Muscle of leg (tissue), 11 donors: ENCODE measurements around the gene OLA1. TPM values are rescaled to one million over a fixed set of nuclear protein-coding genes. Genes with fewer than 3 reads are reported as not detected.

Source experiments
- DNase-seq: peaks from one replicate; pipeline ENCODE4 v3.0.0; 2013
- H3K27ac ChIP-seq: one replicate; pipeline ENCODE4 v1.5.1; 2013; ENCODE audit warnings: mild to moderate bottlenecking, low read length, control low read depth
- H3K27me3 ChIP-seq: one replicate; pipeline ENCODE4 v1.6.1; 2013; ENCODE audit warnings: low read length; ENCODE audit not compliant: control insufficient read depth, insufficient read depth
- H3K36me3 ChIP-seq: one replicate; pipeline ENCODE4 v1.6.1; 2013; ENCODE audit warnings: low read length; ENCODE audit not compliant: control insufficient read depth, insufficient read depth
- H3K4me1 ChIP-seq: one replicate; pipeline ENCODE4 v1.6.1; 2013; ENCODE audit warnings: low read length; ENCODE audit not compliant: control insufficient read depth, insufficient read depth
- H3K4me3 ChIP-seq: one replicate; pipeline ENCODE4 v1.5.1; 2013; ENCODE audit warnings: low read length, control low read depth
- H3K9me3 ChIP-seq: replicated peaks from 2 replicates; pipeline ENCODE4 v1.6.1; 2013; ENCODE audit warnings: low read depth, low read length; ENCODE audit not compliant: control insufficient read depth
- WGBS: methylation state at CpG from one replicate; pipeline ENCODE4 v1.1.5; 2013; ENCODE audit warnings: missing lambda C conversion rate; ENCODE audit not compliant: insufficient coverage; 5-methylcytosine and 5-hydroxymethylcytosine counted together
- polyA plus RNA-seq, 8 donors: library from polyadenylated mRNA; unstranded; fragments of 120-200 nt; gene quantifications; one replicate each; pipeline versions ENCODE4 v1.2.1 to v1.2.3, GENCODE V29; 2013; ENCODE audit warnings: inconsistent platforms in 1 of 8, low replicate concordance in 1 of 8; ENCODE audit not compliant: insufficient read length in 8 of 8, insufficient read depth in 1 of 8
- total RNA-seq: library from RNA; stranded (reverse); fragments of 120-200 nt; gene quantifications from one replicate; pipeline ENCODE4 v1.2.4, GENCODE V29; 2013

The OLA1 gene
- total and polyA plus RNA-seq, 9 donors: 123 to 227 (median 186) TPM

- WGBS: no CpG with 5 or more reads among the region's 1 CpG
- H3K9me3 ChIP-seq: no peaks in the 10 kb centered on the region
- H3K27ac ChIP-seq: no peak overlapping the region
- no peak for DNase-seq
- H3K4me3 ChIP-seq: no peak overlapping the region
- H3K27me3 ChIP-seq: no peaks in the 10 kb centered on the region
- H3K4me1 ChIP-seq: no peaks in the 10 kb centered on the region
- no peaks in the 10 kb centered on the region for H3K36me3 ChIP-seq
Observed at GRCh38 chr2:174184915-174185314, 63.4 kb downstream of the OLA1 start.

DNA sequence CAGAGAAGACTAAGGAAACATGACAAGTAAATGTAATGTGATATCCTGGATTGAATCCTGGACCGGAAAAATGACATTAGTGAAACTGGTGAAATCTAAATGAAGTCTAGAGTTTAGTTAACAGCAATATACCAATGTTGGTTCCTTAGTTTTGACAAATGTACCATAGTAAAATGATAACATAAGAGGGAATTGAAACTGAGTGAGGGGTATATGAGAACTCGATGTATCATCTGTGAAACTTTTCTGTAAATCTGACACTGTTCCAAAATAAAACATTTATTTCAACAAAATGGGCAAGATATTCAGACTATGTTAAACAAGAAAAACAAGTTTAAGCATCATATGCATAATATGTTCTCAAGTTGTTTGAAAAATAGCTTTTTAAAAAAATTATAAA, 63.8 kb downstream of the OLA1 start:
- Histone ChIP-seq H3K9me3 (no peaks in the 10 kb centered on the region), H3K4me3 (no peak overlapping the region), H3K4me1 (no peaks in the 10 kb centered on the region), H3K36me3 (no peaks in the 10 kb centered on the region), H3K27ac (no peak overlapping the region), H3K27me3 (no peaks in the 10 kb centered on the region)
- DNase-seq: no peak
- 67% methylated on average over 1 of the region's 2 CpGs for WGBS

GRCh38 chr2:174183076-174183475, 65.3 kb downstream of the OLA1 start:
- Histone ChIP-seq H3K27me3 (no peaks in the 10 kb centered on the region), H3K27ac (no peak overlapping the region), H3K4me1 (no peaks in the 10 kb centered on the region), H3K36me3 (no peaks in the 10 kb centered on the region), H3K9me3 (no peaks in the 10 kb centered on the region), H3K4me3 (no peak overlapping the region)
- 40% methylated on average over 1 of the region's 1 CpG for WGBS
- DNase-seq: peak; percentile 8

DNA sequence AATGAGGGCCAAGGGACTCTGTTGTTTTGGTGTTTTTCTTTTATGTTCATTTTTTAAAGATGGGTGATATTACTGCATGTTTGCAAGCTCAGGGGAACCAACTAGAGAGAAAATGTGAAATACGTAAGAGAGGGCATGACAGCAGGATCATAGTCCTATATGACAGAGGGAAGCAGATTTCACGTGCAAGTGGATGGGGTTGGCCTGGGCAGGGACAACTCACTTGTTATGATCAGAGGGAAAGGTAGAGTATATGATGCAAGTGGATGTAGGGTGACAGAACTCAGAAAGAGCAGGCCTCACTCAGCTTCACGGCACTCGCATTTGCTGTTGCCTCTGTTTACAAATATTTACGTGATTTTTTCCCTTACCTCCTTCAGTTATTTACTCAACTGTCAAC, 67.0 kb downstream of the OLA1 start:
- Histone ChIP-seq H3K27ac (no peak overlapping the region), H3K4me3 (no peak overlapping the region), H3K27me3 (no peaks in the 10 kb centered on the region), H3K9me3 (no peaks in the 10 kb centered on the region), H3K4me1 (no peaks in the 10 kb centered on the region), H3K36me3 (no peaks in the 10 kb centered on the region)
- WGBS: 94% methylated on average over 5 of the region's 5 CpGs
- no peak for DNase-seq

DNA sequence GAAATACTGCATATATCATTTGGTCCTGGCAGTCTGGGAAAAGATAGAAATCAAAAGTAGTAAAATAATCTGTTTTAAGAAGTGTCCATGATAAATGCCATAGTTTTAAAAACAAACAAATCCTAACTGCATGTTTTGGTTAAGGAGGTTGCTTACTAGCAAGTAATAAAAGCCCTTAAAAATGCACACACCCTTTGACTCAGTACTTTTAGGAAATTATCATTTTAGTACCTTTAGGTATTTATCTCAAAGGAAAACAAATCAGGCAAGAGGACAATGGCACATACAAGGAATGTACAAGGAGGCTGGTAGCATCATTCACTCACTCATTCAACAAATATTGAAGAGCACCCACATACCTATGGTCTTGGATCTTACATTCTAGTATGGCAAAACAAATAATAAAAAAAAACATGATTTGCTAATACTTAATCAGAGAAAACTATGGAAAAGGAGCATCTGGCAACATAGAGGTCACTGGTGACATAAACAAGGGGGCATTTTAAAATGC, 67.6 kb downstream of the OLA1 start:
- Histone ChIP-seq H3K4me1 (no peaks in the 10 kb centered on the region), H3K36me3 (no peaks in the 10 kb centered on the region), H3K27me3 (no peaks in the 10 kb centered on the region), H3K4me3 (no peak overlapping the region), H3K9me3 (no peaks in the 10 kb centered on the region), H3K27ac (no peak overlapping the region)
- no peak for DNase-seq

DNA sequence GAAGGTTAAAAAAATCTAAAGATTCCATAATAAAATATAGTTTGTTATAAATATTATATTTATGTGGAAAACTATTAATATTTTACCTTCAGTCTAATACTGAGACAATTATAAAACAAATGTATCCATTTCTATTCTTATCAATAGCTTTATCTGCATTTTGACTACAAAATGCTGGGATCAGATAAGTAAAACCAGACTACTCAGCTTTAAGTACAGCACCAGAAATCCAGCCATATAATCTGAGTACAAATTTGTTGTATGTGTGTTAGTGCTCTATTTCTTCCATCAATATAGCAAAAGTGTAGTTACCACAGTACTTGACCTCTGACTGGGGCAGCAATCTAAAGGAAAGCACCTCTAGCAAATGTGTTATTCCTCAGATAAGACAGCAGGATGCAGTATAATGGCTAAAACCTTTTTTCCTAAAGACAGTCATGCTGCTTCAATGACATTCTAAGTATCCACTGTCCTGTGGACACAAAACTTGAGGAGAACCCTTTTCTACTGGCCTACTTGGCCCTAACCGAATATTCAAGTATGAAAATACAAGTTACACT, 68.1 kb downstream of the OLA1 start:
- Histone ChIP-seq H3K27me3 (no peaks in the 10 kb centered on the region), H3K4me3 (no peak overlapping the region), H3K4me1 (no peaks in the 10 kb centered on the region), H3K27ac (no peak overlapping the region), H3K9me3 (no peaks in the 10 kb centered on the region), H3K36me3 (no peaks in the 10 kb centered on the region)
- no peak for DNase-seq
- WGBS: no CpG with 5 or more reads among the region's 1 CpG

- 67% methylated on average over 1 of the region's 2 CpGs for WGBS
- Histone ChIP-seq H3K27ac (no peak overlapping the region), H3K27me3 (no peaks in the 10 kb centered on the region), H3K4me3 (no peak overlapping the region), H3K9me3 (peaks cover 12% of the 10 kb centered on the region), H3K36me3 (peaks cover under 1% of the 10 kb centered on the region), H3K4me1 (no peaks in the 10 kb centered on the region)
- DNase-seq: peak; percentile 66
Observed at GRCh38 chr2:174177316-174177890, 70.9 kb downstream of the OLA1 start.

DNA sequence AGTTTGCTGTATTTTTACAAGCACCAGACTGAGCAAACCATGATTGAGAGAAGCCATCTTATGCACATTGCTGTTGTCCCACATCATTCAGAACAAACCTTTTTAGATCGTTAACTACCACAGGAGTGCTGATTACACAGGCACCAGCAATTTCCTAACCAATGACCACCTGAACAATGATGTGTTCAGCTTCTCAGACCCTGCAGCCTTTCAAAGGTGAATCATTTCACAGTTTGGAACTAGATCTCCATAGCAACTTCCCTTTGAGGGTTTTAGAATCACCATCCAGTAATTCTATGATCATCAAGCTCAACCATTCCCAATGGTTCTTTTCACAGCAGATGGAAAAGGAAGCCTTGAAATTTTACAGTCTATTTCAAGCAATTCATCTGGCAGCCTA, 71.4 kb downstream of the OLA1 start:
- H3K4me3 ChIP-seq: no peak overlapping the region
- no peaks in the 10 kb centered on the region for H3K4me1 ChIP-seq
- peaks cover 3% of the 10 kb centered on the region for H3K36me3 ChIP-seq
- 53% methylated on average over 1 of the region's 1 CpG for WGBS
- peaks cover 17% of the 10 kb centered on the region for H3K9me3 ChIP-seq
- no peaks in the 10 kb centered on the region for H3K27me3 ChIP-seq
- peak; percentile 9 for DNase-seq
- H3K27ac ChIP-seq: no peak overlapping the region

DNA sequence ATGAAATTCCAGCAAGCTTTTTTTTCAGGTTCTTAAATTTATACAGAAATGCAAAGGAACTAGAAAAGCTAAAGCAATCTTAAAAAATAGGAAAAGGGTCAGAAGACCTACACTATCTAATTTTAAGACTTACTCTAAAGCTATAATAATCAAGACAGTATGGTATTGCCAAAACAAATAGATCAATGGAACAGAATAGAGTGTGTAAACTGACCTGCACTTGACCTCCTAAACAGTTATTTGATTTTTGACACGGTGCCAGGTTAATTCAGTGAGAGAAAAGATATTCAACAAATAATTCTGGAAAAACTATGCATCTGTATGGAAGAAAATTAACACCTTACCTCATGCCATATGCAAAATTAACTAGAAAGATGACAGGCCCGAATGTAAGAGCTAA, 73.6 kb downstream of the OLA1 start:
- no peak overlapping the region for H3K4me3 ChIP-seq
- H3K27me3 ChIP-seq: no peaks in the 10 kb centered on the region
- no CpG with 5 or more reads among the region's 2 CpGs for WGBS
- H3K36me3 ChIP-seq: peaks cover 3% of the 10 kb centered on the region
- peaks cover 24% of the 10 kb centered on the region for H3K9me3 ChIP-seq
- H3K4me1 ChIP-seq: no peaks in the 10 kb centered on the region
- H3K27ac ChIP-seq: no peak overlapping the region
- DNase-seq: no peak

DNA sequence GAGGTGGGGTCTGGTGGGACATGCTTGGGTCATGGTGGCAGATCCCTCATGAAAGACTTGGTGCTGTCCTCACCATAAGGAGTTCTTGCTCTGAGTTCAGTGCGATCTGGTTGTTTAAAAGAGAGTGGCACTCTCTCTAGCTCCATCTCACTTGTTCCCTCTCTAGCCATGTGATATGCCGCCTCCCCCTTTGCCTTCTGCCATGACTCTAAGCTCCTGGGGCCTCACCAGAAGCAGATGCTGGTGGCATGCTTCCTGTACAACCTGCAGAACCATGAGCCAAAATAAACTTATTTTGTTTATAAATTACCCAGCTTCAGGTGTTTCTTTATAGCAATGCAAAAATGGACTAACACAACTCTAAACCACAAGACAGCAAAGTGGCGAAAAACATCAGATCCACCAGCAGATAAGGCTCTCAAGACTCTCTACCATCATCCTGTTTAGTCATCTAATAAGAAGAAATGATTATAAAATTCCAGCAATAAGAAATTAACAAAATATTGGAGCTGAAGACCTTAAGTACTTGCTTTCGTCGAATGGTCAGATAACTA, 75.5 kb downstream of the OLA1 start:
- no peaks in the 10 kb centered on the region for H3K4me1 ChIP-seq
- no peak overlapping the region for H3K27ac ChIP-seq
- H3K27me3 ChIP-seq: no peaks in the 10 kb centered on the region
- H3K36me3 ChIP-seq: peaks cover 3% of the 10 kb centered on the region
- no peak for DNase-seq
- 100% methylated on average over 1 of the region's 5 CpGs for WGBS
- peaks cover 32% of the 10 kb centered on the region for H3K9me3 ChIP-seq
- no peak overlapping the region for H3K4me3 ChIP-seq
